Panc1 (cell line): ENCODE results near the gene FEN1. TPM values are rescaled to one million over a fixed set of nuclear protein-coding genes. Genes with fewer than 3 reads are reported as not detected.
A peak's percentile ranks its signal among the peaks of the same experiment; 100 is the strongest.

Source experiments
- ATAC-seq: fragments of 200-7000 bp; cut with Tn5 transposase; 2 replicates; pipeline ENCODE4 v1.9.1; 2020; ENCODE audit warnings: mild to moderate bottlenecking, moderate library complexity
- BruUV-seq: library from RNA; stranded (reverse); fragments of 400-500 nt; replicated peaks from 2 replicates; lab custom pipeline; 2021; lab: Mats Ljungman, UMichigan
- CTCF ChIA-PET: fragments of 300-600 bp; sonication (Branson Sonifier 250); formaldehyde crosslinking; loops from one replicate; lab custom pipeline; 2022; ENCODE audit warnings: antibody characterized with exemption; lab: Charles Lee
- POLR2A ChIA-PET: fragments of 300-600 bp; sonication (Branson Sonifier 250); formaldehyde crosslinking; loops from one replicate; lab custom pipeline; 2022; ENCODE audit warnings: antibody characterized with exemption; lab: Charles Lee
- DNase-seq: peaks from one replicate; pipeline ENCODE4 v3.0.0-alpha.2; 2010; ENCODE audit warnings: low read depth, low spot score
- H3K27ac ChIP-seq: 2 replicates; pipeline ENCODE4 v1.5.1; 2011; ENCODE audit warnings: mild to moderate bottlenecking, low read length, inconsistent platforms
- H3K27me3 ChIP-seq: fragments of 200-500 bp; sonication (Bioruptor generic); 2 replicates; pipeline ENCODE4 v1.6.0; 2014; ENCODE audit warnings: low read length, inconsistent platforms; ENCODE audit not compliant: control insufficient read depth, insufficient read depth
- H3K36me3 ChIP-seq: fragments of 200-500 bp; sonication (Bioruptor generic); 2 replicates; pipeline ENCODE4 v1.5.1; 2014; ENCODE audit warnings: inconsistent platforms, mild to moderate bottlenecking, low read length, moderate library complexity; ENCODE audit not compliant: control insufficient read depth, insufficient read depth
- H3K4me1 ChIP-seq: 2 replicates; pipeline ENCODE4 v1.5.1; 2011; ENCODE audit warnings: inconsistent platforms, mild to moderate bottlenecking, low read length, moderate library complexity; ENCODE audit not compliant: control insufficient read depth, insufficient read depth
- H3K4me3 ChIP-seq, 2 experiments: 2 replicates each; pipeline ENCODE4 v1.5.1; 2011 to 2012; ENCODE audit warnings: low read depth in 2 of 2, low read length in 2 of 2, mild to moderate bottlenecking in 2 of 2, inconsistent platforms in 1 of 2, moderate library complexity in 1 of 2
- H3K9me3 ChIP-seq: fragments of 200-500 bp; sonication (Bioruptor generic); 2 replicates; pipeline ENCODE4 v1.5.1; 2014; ENCODE audit warnings: low read depth, mild to moderate bottlenecking, inconsistent platforms, low read length, moderate library complexity; ENCODE audit not compliant: control insufficient read depth, insufficient read depth
- POLR2AphosphoS5 ChIP-seq: IDR thresholded peaks from 2 replicates; pipeline ENCODE4 v1.6.1; 2012; ENCODE audit warnings: mild to moderate bottlenecking, low read depth, low read length, moderate library complexity
- REST ChIP-seq, 2 experiments: IDR thresholded peaks; 2 replicates each; pipeline ENCODE4 v1.6.1; 2011 to 2012; ENCODE audit warnings: low read depth in 2 of 2, control low read depth in 1 of 2, low read length in 1 of 2, mild to moderate bottlenecking in 1 of 2, moderate library complexity in 1 of 2; ENCODE audit not compliant: insufficient read depth in 1 of 2
- SIN3A ChIP-seq: IDR thresholded peaks from 2 replicates; pipeline ENCODE4 v1.6.1; 2012; ENCODE audit warnings: low read depth, mild to moderate bottlenecking, low read length, moderate library complexity, borderline replicate concordance; ENCODE audit not compliant: insufficient read depth
- TCF7L2 ChIP-seq: IDR thresholded peaks from 2 replicates; pipeline ENCODE4 v1.6.1; 2011; ENCODE audit warnings: mild to moderate bottlenecking, low read depth, low read length, inconsistent platforms
- in situ Hi-C: cut with HindIII; loops from 2 replicates; pipeline ENCODE4 v1.10.0; 2016; ENCODE audit warnings: low sequenced_read_pairs, low pct_unique_long_range_greater_than_20kb
- intact Hi-C: fragments of 100-400 bp; cut with micrococcal nuclease; formaldehyde crosslinking; loops from one replicate; pipeline ENCODE4 v1.10.0; 2022; ENCODE audit not compliant: unreplicated experiment
- total RNA-seq: library from RNA; stranded (reverse); gene quantifications from one replicate; pipeline ENCODE4 v1.2.1, GENCODE V29; 2021; ENCODE audit not compliant: unreplicated experiment
- TF ChIP-seq, protein P1 (sequence below): fragments of 450-650 bp; IDR thresholded peaks from 2 replicates; pipeline ENCODE4 v1.5.1; 2017; ENCODE audit warnings: mild to moderate bottlenecking

FEN1 gene
- total RNA-seq, 1 experiment from 2014 or later, result 67.6 TPM

DNA sequence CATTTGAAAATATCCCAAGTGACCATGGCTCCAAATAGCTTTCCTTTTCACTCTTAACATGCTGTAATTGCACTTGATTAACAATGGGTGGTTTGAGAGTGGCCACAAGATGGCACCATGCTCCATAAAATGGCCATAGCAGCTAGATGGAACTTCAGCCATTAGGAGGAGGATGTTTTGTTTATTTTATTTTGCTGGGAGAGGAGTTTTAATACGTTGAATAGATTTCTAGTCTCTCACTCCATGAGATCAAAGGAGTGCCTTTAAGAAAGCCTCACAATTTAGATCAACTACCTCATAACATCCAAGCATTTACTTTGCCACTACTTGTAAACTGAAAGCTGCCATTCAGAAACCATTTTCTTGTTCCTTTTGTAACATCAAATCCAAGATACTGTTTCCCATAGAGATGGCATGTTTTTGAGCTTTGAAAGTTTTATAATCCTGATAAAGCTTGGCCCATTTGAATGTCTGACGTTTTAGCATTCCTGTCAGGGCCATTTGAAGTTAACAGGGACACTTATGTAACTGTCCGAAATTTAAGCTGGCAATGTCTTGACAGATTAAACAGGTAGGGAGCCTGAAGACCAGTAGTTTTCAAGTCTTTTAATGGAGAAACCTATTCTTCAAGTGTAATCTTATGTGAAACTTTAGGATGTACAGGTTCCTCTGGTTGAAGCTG lies 4.7 kb downstream of the FEN1 start:
- ChIA-PET POLR2A (interaction anchor here (0.5 to 1.3 kb wide), 5 partner anchors 16 to 1517 kb away, joined by 3 to 6 read pairs (median 3); no protein-coding TSS in a partner anchor), CTCF (interaction anchor here (0.6 to 1.4 kb wide), 10 partner anchors 8 to 369 kb away, joined by 3 to 10 read pairs (median 7); no protein-coding TSS in a partner anchor)
- no peak for ATAC-seq
- intact Hi-C loops, result loop anchor here (2.0 kb wide), 1 partner anchor 47 kb away; no protein-coding TSS in a partner anchor
- 0 out of 2 replicates have a peak overlapping the region, but pooled peaks have one; percentile 27 for H3K27ac ChIP-seq
- no TSS peak for BruUV-seq
- H3K4me1 ChIP-seq, result peaks cover 9% of the 10 kb centered on the region; the same call in 1 of the 2 replicates
- H3K4me3 ChIP-seq, result no peak overlapping the region
- in situ Hi-C loops, result no loop called here
- no peaks in the 10 kb centered on the region for H3K27me3 ChIP-seq
- peak; percentile 67 for DNase-seq
- TF ChIP-seq SIN3A (no peak), REST (IDR thresholded peaks at IDR 0.05; ENCODE audit: insufficient read depth in 1 of 2, low read depth in 2 of 2, low read length in 1 of 2) (no peak), TCF7L2 (no peak), POLR2AphosphoS5 (peak; percentile 50; the same call in 1 of the 2 replicates)
- TF ChIP-seq, protein P1, sequence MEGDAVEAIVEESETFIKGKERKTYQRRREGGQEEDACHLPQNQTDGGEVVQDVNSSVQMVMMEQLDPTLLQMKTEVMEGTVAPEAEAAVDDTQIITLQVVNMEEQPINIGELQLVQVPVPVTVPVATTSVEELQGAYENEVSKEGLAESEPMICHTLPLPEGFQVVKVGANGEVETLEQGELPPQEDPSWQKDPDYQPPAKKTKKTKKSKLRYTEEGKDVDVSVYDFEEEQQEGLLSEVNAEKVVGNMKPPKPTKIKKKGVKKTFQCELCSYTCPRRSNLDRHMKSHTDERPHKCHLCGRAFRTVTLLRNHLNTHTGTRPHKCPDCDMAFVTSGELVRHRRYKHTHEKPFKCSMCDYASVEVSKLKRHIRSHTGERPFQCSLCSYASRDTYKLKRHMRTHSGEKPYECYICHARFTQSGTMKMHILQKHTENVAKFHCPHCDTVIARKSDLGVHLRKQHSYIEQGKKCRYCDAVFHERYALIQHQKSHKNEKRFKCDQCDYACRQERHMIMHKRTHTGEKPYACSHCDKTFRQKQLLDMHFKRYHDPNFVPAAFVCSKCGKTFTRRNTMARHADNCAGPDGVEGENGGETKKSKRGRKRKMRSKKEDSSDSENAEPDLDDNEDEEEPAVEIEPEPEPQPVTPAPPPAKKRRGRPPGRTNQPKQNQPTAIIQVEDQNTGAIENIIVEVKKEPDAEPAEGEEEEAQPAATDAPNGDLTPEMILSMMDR, result peak; percentile 82
- no peaks in the 10 kb centered on the region for H3K9me3 ChIP-seq
- peaks cover 12% of the 10 kb centered on the region for H3K36me3 ChIP-seq

DNA sequence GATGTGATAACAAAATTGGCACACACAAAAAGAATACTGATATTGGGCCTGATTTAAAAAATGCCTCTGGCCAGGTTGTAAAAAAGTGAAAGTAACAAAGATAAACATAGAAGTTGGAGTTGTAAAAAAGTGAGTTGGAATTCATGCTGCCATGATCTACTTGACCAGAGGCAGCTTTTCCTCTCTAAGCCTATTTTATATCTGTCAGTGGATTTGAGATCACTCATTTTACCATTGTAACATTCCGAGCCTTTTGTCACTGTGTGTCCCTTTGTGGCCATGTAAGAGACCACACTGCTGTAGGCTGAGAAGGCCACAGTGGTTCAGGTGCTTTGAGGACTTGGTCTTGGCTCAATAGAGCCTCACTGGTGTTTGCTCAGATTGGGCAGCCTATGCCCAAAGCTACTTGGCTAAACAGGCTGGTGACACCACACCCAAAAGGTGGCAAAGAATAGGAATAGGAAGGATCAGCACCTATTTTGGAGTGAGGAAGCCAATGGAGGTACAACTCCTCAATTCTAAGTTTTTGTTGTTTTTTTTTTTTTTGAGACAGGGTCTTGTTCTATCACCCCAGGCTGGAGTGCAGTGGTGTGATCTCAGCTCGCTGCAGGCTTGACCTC lies 7.1 kb downstream of the FEN1 start:
- no TSS peak for BruUV-seq
- Histone ChIP-seq H3K36me3 (peaks cover 11% of the 10 kb centered on the region), H3K27ac (no peak overlapping the region), H3K9me3 (no peaks in the 10 kb centered on the region), H3K4me3 (no peak overlapping the region), H3K27me3 (no peaks in the 10 kb centered on the region), H3K4me1 (peaks cover 9% of the 10 kb centered on the region; the same call in 1 of the 2 replicates)
- DNase-seq, result no peak
- CTCF ChIA-PET, result no interaction called here
- in situ Hi-C loops, result no loop called here
- intact Hi-C loops, result no loop called here
- TF ChIP-seq REST (IDR thresholded peaks at IDR 0.05; ENCODE audit: insufficient read depth in 1 of 2, low read depth in 2 of 2, low read length in 1 of 2) (no peak), TCF7L2 (no peak), SIN3A (no peak), POLR2AphosphoS5 (peak; percentile 32)
- TF ChIP-seq, protein P1, result no peak
- no peak for ATAC-seq
- POLR2A ChIA-PET, result no interaction called here
